AG08395 (cell line): Measurements from ENCODE around the gene HLA-DMA.

Experiments used
- DNase-seq: peaks from one replicate; pipeline ENCODE4 v3.0.0; 2012; ENCODE audit warnings: mixed read lengths, low spot score

HLA-DMA gene

GRCh38 chr6:32952817-32953739, at the start of gene HLA-DMA:
TSS of gene HLA-DMA (minus strand) at chr6:32953097. CDS start at chr6:32953036, 61 bp downstream.
- peak; percentile 96 for DNase-seq

- DNase-seq: no peak
Measured at GRCh38 chr6:33001685-33002084, 48.8 kb upstream of the HLA-DMA start.

GRCh38 chr6:33000055-33000454, 47.2 kb upstream of the HLA-DMA start:
- no peak for DNase-seq

- no peak for DNase-seq
Measured at GRCh38 chr6:32995448-32995847, 42.6 kb upstream of the HLA-DMA start.

- no peak for DNase-seq
Measured at GRCh38 chr6:32993363-32993973, 40.6 kb upstream of the HLA-DMA start.

GRCh38 chr6:32991972-32992371, 39.1 kb upstream of the HLA-DMA start:
- DNase-seq: no peak

GRCh38 chr6:32989368-32989767, 36.5 kb upstream of the HLA-DMA start:
- DNase-seq: no peak

- peak; percentile 73 for DNase-seq
Measured at GRCh38 chr6:32984622-32985389, 31.9 kb upstream of the HLA-DMA start.

GRCh38 chr6:32983964-32984621, 31.2 kb upstream of the HLA-DMA start:
- DNase-seq: no peak

- DNase-seq: no peak
Measured at GRCh38 chr6:32983493-32983848, 30.6 kb upstream of the HLA-DMA start.

GRCh38 chr6:32982702-32983492, 30.0 kb upstream of the HLA-DMA start:
- DNase-seq: no peak

GRCh38 chr6:32982084-32982701, 29.3 kb upstream of the HLA-DMA start:
- no peak for DNase-seq

GRCh38 chr6:32980488-32981038, 27.7 kb upstream of the HLA-DMA start:
- no peak for DNase-seq

GRCh38 chr6:32979720-32980487, 27.0 kb upstream of the HLA-DMA start:
- DNase-seq: no peak

- DNase-seq: no peak
Measured at GRCh38 chr6:32977953-32978324, 25.0 kb upstream of the HLA-DMA start.

- no peak for DNase-seq
Measured at GRCh38 chr6:32977272-32977952, 24.5 kb upstream of the HLA-DMA start.

GRCh38 chr6:32976334-32977069, 23.6 kb upstream of the HLA-DMA start:
- DNase-seq: no peak

GRCh38 chr6:32975886-32976285, 23.0 kb upstream of the HLA-DMA start:
- no peak for DNase-seq
